Measurements from ENCODE around the gene TRIM24. TPM values are rescaled to one million over a fixed set of nuclear protein-coding genes. Genes with fewer than 3 reads are reported as not detected.

Gene TRIM24
- 106 and 118 TPM in 2 replicates for total RNA-seq (2016; rRNA removed; fragmentation: Illumina TruSeq; extraction: Trizol)
- total RNA-seq (2016; cell fraction: cytosol; rRNA removed; fragmentation: Illumina TruSeq; extraction: Trizol; ENCODE audit: low read depth) = 122 and 139 TPM in 2 replicates
- 99.4 and 119 TPM in 2 replicates for total RNA-seq (2016; cell fraction: insoluble cytoplasmic fraction; rRNA removed; fragmentation: Illumina TruSeq; extraction: Trizol)
- 66.5 and 76.0 TPM in 2 replicates for total RNA-seq (2016; cell fraction: membrane; rRNA removed; fragmentation: Illumina TruSeq; extraction: Trizol)
- 103 and 118 TPM in 2 replicates for total RNA-seq (2016; cell fraction: nucleus; rRNA removed; fragmentation: Illumina TruSeq; extraction: Trizol)
- 70.3 and 100 TPM in 2 replicates for polyA plus RNA-seq (2011; rRNA removed)
- polyA plus RNA-seq (2011; cell fraction: cytosol; rRNA removed) = 34.7 and 45.8 TPM in 2 replicates
- 47.7 and 50.1 TPM in 2 replicates for polyA plus RNA-seq (2011; cell fraction: nucleus; rRNA removed)
- 45.5 and 53.7 TPM in 2 replicates for polyA plus RNA-seq (2012)
- polyA plus RNA-seq (2016; cell fraction: cytosol; fragmentation: Illumina TruSeq; extraction: Trizol; ENCODE audit: low read depth) = 3.2 and 3.5 TPM in 2 replicates
- 140 and 150 TPM in 2 replicates for polyA plus RNA-seq (2016; cell fraction: insoluble cytoplasmic fraction; fragmentation: Illumina TruSeq; extraction: Trizol; ENCODE audit: low read depth)
- 12.3 and 15.0 TPM in 2 replicates for polyA plus RNA-seq (2016; cell fraction: membrane; fragmentation: Illumina TruSeq; extraction: Trizol; ENCODE audit: low read depth)
- polyA plus RNA-seq (2016; cell fraction: nucleus; fragmentation: Illumina TruSeq; extraction: Trizol; ENCODE audit: insufficient read depth, low read depth) = 118 and 128 TPM in 2 replicates
- polyA minus RNA-seq (2011; rRNA and poly(A)+ RNA removed; ENCODE audit: low replicate concordance) = 19.6 and 88.1 TPM in 2 replicates
- polyA minus RNA-seq (2011; cell fraction: cytosol; rRNA and poly(A)+ RNA removed) = 86.8 and 89.8 TPM in 2 replicates
- 194 and 209 TPM in 2 replicates for polyA minus RNA-seq (2011; cell fraction: nucleus; rRNA and poly(A)+ RNA removed)
- Bru-seq, nascent RNA = percentile 99 among the genes with signal in this experiment
- BruChase-seq, experiment 1, labeled RNA remaining after a 6-hour chase = percentile 94 among the genes with signal in this experiment
- BruChase-seq, experiment 2, labeled RNA remaining after a 2-hour chase = percentile 97 among the genes with signal in this experiment
- long read RNA-seq, experiment 1, partial matches to known transcripts = 25 of 32 reads
- long read RNA-seq, experiment 1, other reads (novel, unspliced or antisense) = 7 of 32 reads
- long read RNA-seq, experiment 2, full-length matches to known transcripts = 53 of 253 reads
- long read RNA-seq, experiment 2, partial matches to known transcripts = 142 of 253 reads
- long read RNA-seq, experiment 2, other reads (novel, unspliced or antisense) = 58 of 253 reads

GRCh38 chr7:138460176-138460648, at the start of gene TRIM24:
Gene TRIM24 (plus strand): TSS chr7:138460259. CDS start chr7:138460549, 290 bp downstream.
- ChIA-PET POLR2A (interaction anchor here (0.6 to 2.3 kb wide), 14 partner anchors 9 to 215 kb away, joined by 3 to 8 read pairs (median 4); no protein-coding TSS in a partner anchor), CTCF (ENCODE audit: low intra/inter-chr PET ratio, low total read pairs) (no interaction called here)
- DNase-seq (ENCODE audit: low spot score) (no peak), FAIRE-seq (no peak), ATAC-seq (peak; percentile 92)
- Histone ChIP-seq H3K9ac (ENCODE audit: insufficient read depth, low read depth, low read length) (peak within 1 kb of the TSS; percentile 96), H3K79me2 (ENCODE audit: insufficient read depth, low read length) (peaks cover 58% of the 10 kb centered on the region), H3K4me1 (ENCODE audit: insufficient read depth, low read length) (peaks cover 44% of the 10 kb centered on the region), H2AFZ (ENCODE audit: low read length) (no peak within 1 kb of the TSS), H3K4me3 (replicated peaks in 1 of 3; ENCODE audit: insufficient read depth in 1 of 3, low read depth in 2 of 3, low read length in 3 of 3) (peak within 1 kb of the TSS; percentile 96 to 100 (median 97)), H3K4me2 (ENCODE audit: low read depth, low read length) (peak within 1 kb of the TSS; percentile 84), H3K36me3 (replicated peaks in 1 of 2; ENCODE audit: control insufficient read depth in 1 of 2, insufficient read depth in 2 of 2, low read length in 2 of 2) (peaks cover 0 to 11% of the 10 kb centered on the region in 2 experiments; a peak in 1 of 5 replicates), H3K27ac (ENCODE audit: extremely low read length, insufficient read depth, low read length) (peak within 1 kb of the TSS; percentile 97), H3K9me3 (ENCODE audit: low read length) (no peaks in the 10 kb centered on the region), H4K20me1 (ENCODE audit: insufficient read depth, low read length) (peaks cover 26% of the 10 kb centered on the region), H3K27me3 (ENCODE audit: control insufficient read depth in 1 of 2, insufficient read depth in 2 of 2, low read length in 2 of 2) (peaks cover 0 to 3% of the 10 kb centered on the region in 2 experiments; a peak in 1 of 5 replicates)
- intact Hi-C loops (cut with micrococcal nuclease; ENCODE audit: unreplicated experiment) = loop anchor here (1.0 to 10.0 kb wide), 9 partner anchors 62 to 458 kb away; partner anchors contain the start of gene CREB3L2
- BruUV-seq (replicated peaks) = no TSS peak
- in situ Hi-C loops (cut with HindIII; ENCODE audit: extremely low pct_ligation_motif_present, low pct_unique_long_range_greater_than_20kb) = loop anchor here (5.0 to 10.0 kb wide), 2 partner anchors 63 to 295 kb away; no protein-coding TSS in a partner anchor
- 3% methylated on average over 12 of the region's 59 CpGs for WGBS (ENCODE audit: low lambda C conversion rate)
- TF ChIP-seq ZNF703 (CRISPR knock-in tag; IDR thresholded peaks at IDR 0.05; ENCODE audit: borderline replicate concordance) (no peak), DPF2 (CRISPR knock-in tag; IDR thresholded peaks at IDR 0.05; ENCODE audit: borderline replicate concordance, low read depth) (no peak), CENPX (CRISPR knock-in tag; IDR thresholded peaks at IDR 0.05) (no peak), ZNF589 (CRISPR knock-in tag; conservative IDR thresholded peaks at IDR 0.05) (no peak), ZNF616 (CRISPR knock-in tag; IDR thresholded peaks at IDR 0.05; ENCODE audit: low read depth) (0 out of 2 replicates have a peak, but pooled peaks have one; percentile 39), NFIC (IDR thresholded peaks at IDR 0.05; ENCODE audit: low read length) (no peak), ZNF30 (CRISPR knock-in tag; IDR thresholded peaks at IDR 0.05) (no peak), XRCC5 (optimal IDR thresholded peaks at IDR 0.05; ENCODE audit: low read length) (no peak), CCDC6 (CRISPR knock-in tag; IDR thresholded peaks at IDR 0.05) (no peak), PHF20 (CRISPR knock-in tag; IDR thresholded peaks at IDR 0.05) (no peak; the same call in 1 of the 2 replicates), AHR (CRISPR knock-in tag; IDR thresholded peaks at IDR 0.05) (no peak), ZNF17 (CRISPR knock-in tag; IDR thresholded peaks at IDR 0.05) (no peak), ATRX (CRISPR knock-in tag; IDR thresholded peaks at IDR 0.05; ENCODE audit: borderline replicate concordance) (no peak), NFYB (CRISPR knock-in tag; IDR thresholded peaks at IDR 0.05) (peak; percentile 49; the same call in 1 of the 2 replicates), ZNF564 (CRISPR knock-in tag; IDR thresholded peaks at IDR 0.05) (no peak), MEF2D (CRISPR knock-in tag; IDR thresholded peaks at IDR 0.05) (peak; percentile 57; the same call in 1 of the 2 replicates), ZNF644 (CRISPR knock-in tag; IDR thresholded peaks at IDR 0.05; ENCODE audit: low read depth) (no peak), KAT7 (CRISPR knock-in tag; IDR thresholded peaks at IDR 0.05; ENCODE audit: borderline replicate concordance) (no peak), ZNF639 (CRISPR knock-in tag; conservative IDR thresholded peaks at IDR 0.05) (no peak; the same call in 1 of the 2 replicates), RFXANK (CRISPR knock-in tag; IDR thresholded peaks at IDR 0.05) (no peak), ZNF124 (CRISPR knock-in tag; IDR thresholded peaks at IDR 0.05) (peak; percentile 60; the same call in 1 of the 2 replicates)
